Activated CD8-positive, alpha-beta memory T cell treated with anti-CD3 and anti-CD28 coated beads, Interleukin-2, amount 50 U/mL, for 1 hour (primary cell): ENCODE measurements around the gene GNS.

ENCODE experiments used
- DNase-seq: peaks from one replicate; pipeline ENCODE4 v3.0.0-alpha.2; 2020; ENCODE audit errors: extremely low read depth

The GNS gene

DNA sequence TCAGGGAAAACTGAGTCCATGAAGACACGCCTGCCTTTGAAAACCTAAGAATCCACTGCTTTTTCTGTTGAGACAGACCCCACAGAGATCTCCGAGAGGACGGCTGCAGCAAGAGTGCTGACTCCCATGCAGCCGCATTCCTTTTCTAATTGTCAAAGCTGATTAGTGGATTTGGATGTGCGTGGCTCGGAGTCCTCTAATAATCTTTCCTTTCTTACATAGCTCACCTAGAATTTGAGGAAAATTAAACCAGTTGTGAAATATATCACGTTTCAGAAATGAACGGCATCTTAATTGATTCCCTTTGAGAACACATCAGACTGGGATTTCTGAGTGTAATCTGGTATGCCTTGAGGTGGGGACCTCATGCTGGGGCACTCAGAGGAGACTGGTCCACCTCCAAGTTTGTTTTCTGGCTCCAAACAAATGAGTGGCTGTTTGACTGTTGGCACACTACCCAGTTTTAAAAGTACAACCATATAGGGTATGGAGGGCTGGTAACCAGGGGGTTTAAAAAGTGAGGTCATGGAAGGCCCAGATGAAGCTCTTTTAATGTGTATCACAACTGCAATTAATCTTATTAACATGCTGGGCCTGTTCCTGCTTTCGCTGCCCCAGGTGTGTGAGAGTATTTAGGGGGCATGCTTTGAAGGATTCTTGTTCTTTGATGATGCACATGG, 85.6 kb downstream of the GNS start:
- DNase-seq, result no peak

GRCh38 chr12:64672925-64673409, 86.2 kb downstream of the GNS start:
- no peak for DNase-seq

DNA sequence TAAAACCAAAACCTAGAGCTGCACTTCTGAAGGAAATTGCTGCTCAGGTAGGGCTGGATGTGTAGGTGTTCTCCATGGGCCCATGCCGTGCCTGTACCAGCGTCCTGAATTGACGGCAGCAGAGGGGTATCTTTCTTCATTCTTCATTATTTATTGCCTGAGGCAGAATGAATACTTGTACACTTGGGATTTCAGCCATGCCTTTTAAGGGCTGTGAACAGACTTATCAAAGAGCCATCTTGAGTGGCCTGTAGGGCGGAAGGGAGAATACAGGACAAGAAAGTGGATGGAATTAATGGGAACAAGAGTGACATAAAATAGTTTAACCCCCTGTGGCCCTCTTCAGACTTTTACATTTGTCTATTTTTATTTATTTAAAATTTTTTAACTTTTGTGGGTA, 87.5 kb downstream of the GNS start:
- no peak for DNase-seq

- no peak for DNase-seq
Measured at GRCh38 chr12:64670919-64671639, 88.1 kb downstream of the GNS start.

GRCh38 chr12:64670019-64670418, 89.2 kb downstream of the GNS start:
- no peak for DNase-seq

DNA sequence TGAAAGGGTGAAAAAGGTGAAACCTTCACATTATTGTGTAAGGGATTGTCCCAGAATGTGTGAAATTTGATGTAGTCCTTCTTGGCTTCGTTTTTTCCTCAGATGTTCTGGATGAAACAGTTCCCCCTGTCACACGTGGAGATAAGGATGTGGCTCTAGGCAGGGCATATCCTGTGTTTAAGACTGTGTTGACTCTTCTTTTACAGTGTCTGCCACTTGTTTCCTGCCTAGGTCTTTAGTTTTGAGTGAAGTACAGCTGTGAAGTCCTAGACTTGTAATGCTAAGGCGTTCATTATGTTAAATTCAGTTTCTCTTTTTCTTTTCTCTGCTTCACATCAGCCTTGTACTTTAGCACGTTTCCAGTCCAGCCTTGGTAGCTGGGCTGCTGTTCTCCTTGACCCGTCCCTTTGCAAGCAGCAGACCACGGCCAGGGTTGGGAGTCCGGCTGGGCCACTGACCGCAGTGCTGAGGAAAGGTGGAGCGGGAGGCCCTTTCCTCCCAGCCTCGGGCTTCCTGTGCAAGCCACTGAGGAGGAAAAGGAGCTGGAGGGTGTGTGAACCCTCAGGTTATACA, 89.8 kb downstream of the GNS start:
- no peak for DNase-seq

DNA sequence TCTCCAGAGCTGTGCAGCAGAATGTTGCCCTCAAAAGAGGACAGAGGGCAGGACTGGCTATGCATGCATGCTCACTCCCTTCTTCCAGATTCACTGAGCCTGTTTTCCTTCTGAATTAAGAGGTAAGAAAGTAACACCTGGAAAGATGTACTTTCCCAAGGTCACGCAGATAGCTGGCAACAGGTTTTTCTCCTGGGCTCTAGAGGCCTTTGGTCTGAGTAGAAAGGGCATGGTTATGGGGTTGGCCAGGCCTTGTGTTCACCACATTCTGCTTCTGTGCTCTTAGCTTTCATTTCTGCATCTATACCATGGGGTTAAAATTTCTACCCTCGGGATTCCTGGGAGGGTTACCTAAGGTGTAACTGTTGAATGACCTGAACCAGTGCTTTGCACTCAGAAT, 91.4 kb downstream of the GNS start:
- DNase-seq, result no peak

DNA sequence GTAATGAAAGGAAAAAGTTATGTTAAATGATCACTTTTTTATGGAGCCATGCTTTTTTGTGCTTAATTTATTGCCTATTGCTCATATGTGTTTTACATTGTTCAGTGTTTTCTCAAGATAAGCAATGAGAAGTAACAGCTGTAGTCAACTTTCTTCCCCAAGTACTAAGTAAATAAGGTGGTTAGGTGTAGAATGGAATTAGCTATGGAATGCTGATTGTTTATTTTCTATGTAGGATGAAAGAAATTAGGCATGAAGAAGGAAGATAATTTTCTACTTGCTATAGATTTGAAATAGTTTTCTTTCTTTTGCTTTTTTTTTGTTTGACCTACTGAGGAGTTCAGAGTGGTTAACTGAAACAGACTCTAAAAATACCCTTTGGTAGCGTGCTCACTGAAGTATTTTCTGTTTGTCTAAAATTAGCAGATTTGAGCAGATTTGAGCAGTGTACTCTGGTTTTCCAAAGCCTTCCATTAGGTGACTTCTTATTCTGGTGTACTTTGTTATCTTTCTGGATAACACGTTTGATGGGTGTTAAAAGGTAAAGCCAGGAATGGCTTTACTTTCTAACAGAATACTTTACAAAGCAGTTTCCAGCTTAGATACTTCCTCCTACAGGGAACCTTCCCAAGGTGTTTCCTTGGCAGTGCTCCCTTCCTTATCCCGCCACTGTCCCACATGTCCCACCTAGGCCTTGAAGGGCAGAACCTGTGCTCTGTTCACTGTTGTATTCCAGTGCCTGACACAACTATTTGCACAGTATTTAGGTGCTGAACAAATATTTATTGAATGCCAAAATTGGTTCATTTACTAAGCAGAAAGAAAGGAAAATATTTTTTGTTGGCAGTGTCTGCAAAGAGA, 92.9 kb downstream of the GNS start:
- no peak for DNase-seq

DNA sequence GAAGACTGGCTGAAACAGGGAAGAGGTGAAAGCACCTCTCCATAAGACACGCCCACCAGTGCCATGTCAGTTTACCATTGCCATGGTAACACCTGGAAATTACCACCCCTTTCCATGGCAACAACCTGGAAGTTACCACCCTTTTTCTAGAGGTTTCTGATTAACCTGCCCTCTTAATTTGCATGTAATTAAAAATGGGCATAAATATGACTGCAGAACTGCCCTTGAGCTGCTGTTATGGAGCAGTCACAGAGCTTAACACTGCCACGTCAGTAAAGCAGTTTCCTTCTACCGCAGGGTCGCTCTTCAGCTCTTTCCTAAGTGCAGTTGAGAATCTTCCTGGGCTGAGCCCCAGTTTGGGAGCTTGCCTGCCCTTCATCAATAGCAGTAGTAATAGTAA, 93.7 kb downstream of the GNS start:
- no peak for DNase-seq
